ENCODE data around the gene KAT8. TPM values are rescaled to one million over a fixed set of nuclear protein-coding genes. Genes with fewer than 3 reads are reported as not detected.
A peak's percentile ranks its signal among the peaks of the same experiment; 100 is the strongest.

Gene KAT8
- total RNA-seq, 1 experiment from 2014 or later, result 66.6 TPM

DNA sequence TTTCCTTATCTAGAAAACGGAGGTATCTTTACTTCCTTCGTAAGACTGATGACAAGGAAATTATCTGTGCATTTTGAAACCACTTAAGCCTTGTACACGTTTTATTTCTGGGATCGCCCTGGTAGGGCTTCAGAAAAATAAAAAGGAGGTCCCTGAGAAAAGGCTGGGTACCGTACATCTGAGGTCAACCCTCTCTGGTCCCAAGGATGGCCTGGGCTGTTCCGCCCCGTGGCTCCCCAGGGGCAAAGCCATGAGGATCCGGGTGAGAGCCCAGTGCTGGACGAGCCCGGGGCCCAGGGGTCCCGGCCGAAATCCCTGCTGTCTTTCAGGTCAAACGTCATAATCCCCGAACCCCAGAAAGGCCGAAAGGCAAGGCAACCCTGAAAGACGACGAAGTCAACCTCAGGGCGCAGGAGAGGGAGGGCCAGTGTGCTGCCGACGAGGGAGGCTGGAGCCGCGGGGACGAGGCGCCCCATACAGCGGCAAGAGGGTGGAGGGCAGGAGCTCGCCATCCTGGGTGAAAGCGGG, 61.8 kb downstream of the KAT8 start:
- Mint-ChIP-seq H3K27ac (ENCODE audit: unreplicated experiment) (peak overlapping the region; percentile 97), H3K36me3 (ENCODE audit: insufficient read depth, unreplicated experiment) (peaks cover 53% of the 10 kb centered on the region), H3K27me3 (ENCODE audit: unreplicated experiment) (no peaks in the 10 kb centered on the region), H3K4me1 (ENCODE audit: low read depth, unreplicated experiment) (peaks cover 22% of the 10 kb centered on the region), H3K9me3 (ENCODE audit: low read depth, unreplicated experiment) (no peaks in the 10 kb centered on the region), H3K4me3 (ENCODE audit: low read depth, unreplicated experiment) (peak overlapping the region; percentile 82)
- TSS peak; percentile 91 for BruUV-seq (replicated peaks)
- no peak for DNase-seq
- intact Hi-C loops (cut with micrococcal nuclease; ENCODE audit: unreplicated experiment), result no loop called here
- TF ChIP-seq, protein P1, sequence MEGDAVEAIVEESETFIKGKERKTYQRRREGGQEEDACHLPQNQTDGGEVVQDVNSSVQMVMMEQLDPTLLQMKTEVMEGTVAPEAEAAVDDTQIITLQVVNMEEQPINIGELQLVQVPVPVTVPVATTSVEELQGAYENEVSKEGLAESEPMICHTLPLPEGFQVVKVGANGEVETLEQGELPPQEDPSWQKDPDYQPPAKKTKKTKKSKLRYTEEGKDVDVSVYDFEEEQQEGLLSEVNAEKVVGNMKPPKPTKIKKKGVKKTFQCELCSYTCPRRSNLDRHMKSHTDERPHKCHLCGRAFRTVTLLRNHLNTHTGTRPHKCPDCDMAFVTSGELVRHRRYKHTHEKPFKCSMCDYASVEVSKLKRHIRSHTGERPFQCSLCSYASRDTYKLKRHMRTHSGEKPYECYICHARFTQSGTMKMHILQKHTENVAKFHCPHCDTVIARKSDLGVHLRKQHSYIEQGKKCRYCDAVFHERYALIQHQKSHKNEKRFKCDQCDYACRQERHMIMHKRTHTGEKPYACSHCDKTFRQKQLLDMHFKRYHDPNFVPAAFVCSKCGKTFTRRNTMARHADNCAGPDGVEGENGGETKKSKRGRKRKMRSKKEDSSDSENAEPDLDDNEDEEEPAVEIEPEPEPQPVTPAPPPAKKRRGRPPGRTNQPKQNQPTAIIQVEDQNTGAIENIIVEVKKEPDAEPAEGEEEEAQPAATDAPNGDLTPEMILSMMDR (IDR thresholded peaks at IDR 0.05; ENCODE audit: unreplicated experiment), result no peak
- CTCF ChIA-PET, result interaction anchor here (1.0 to 1.7 kb wide), 5 partner anchors 25 to 194 kb away, joined by 3 to 9 read pairs (median 5); partner anchors contain the start of gene HSD3B7

DNA sequence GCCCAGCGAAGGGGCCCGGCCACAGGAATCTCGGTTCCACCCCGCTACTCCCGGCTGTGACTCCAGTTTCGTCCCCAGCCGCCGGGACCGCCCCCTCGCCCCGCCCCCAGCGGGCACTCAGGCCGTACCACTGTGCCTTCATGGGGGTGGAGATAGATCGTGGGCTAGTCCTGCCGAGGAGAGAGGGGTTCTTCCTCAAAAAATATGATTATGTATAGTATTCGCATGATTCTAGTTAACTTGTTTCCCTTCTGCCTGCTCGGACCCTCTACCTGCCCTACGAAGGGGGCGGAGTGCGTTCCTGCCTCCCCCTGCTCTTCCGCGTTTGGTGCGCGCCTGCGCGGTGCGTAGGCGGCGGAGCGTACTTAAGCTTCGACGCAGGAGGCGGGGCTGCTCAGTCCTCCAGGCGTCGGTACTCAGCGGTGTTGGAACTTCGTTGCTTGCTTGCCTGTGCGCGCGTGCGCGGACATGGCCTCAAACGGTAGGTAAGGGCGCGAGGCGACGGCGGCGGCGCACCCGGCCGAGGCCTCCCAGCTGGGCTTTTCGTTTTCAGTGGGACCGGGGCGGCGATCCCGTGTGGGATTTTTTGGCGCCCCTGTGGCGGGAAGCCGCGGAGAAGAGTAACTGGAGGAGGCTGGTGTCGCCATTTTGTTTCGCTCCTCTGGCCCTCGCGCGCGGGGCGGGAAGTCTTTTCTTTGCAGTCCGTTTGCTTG, 62.4 kb downstream of the KAT8 start, which contains the start of gene FUS:
TSS of gene FUS (plus strand) at position 393 of the 713 bp plus-strand sequence. CDS start at position 469, 76 bp downstream.
- intact Hi-C loops (cut with micrococcal nuclease; ENCODE audit: unreplicated experiment), result loop anchor here (10.0 kb wide), 1 partner anchor 205 kb away; no protein-coding TSS in a partner anchor
- peaks cover 59% of the 10 kb centered on the region for H3K36me3 Mint-ChIP-seq (ENCODE audit: insufficient read depth, unreplicated experiment)
- CTCF ChIA-PET, result interaction anchor here (0.5 to 1.7 kb wide), 10 partner anchors 22 to 275 kb away, joined by 3 to 9 read pairs (median 5); partner anchors contain the start of genes HSD3B7, KAT8 and PYCARD

More for the DNA sequence above, 62.4 kb downstream of the KAT8 start, which contains the start of gene FUS:
- DNase-seq, result peak; percentile 92
- Mint-ChIP-seq H3K27ac (ENCODE audit: unreplicated experiment) (peak within 1 kb of the TSS; percentile 97), H3K27me3 (ENCODE audit: unreplicated experiment) (no peaks in the 10 kb centered on the region), H3K9me3 (ENCODE audit: low read depth, unreplicated experiment) (no peaks in the 10 kb centered on the region), H3K4me1 (ENCODE audit: low read depth, unreplicated experiment) (peaks cover 28% of the 10 kb centered on the region), H3K4me3 (ENCODE audit: low read depth, unreplicated experiment) (peak within 1 kb of the TSS; percentile 82)
- no TSS peak for BruUV-seq (replicated peaks)
- TF ChIP-seq, protein P1 (IDR thresholded peaks at IDR 0.05; ENCODE audit: unreplicated experiment), result no peak

Other genes with a start within 250 kb of the KAT8 start
- 22.5 and 26.6 TPM in 2 replicates for gene BCL7C, start 223.6 kb upstream of the KAT8 start, total RNA-seq (2022)
- 1.9 and 2.3 TPM in 2 replicates for gene CTF1, start 221.1 kb upstream of the KAT8 start, total RNA-seq (2022)
- gene FBXL19, start 194.1 kb upstream of the KAT8 start, total RNA-seq (2022), result 43.2 and 45.7 TPM in 2 replicates
- 14.7 and 15.4 TPM in 2 replicates for gene ORAI3, start 168.6 kb upstream of the KAT8 start, total RNA-seq (2022)
- gene SETD1A, start 159.9 kb upstream of the KAT8 start, total RNA-seq (2022), result 28.8 and 30.5 TPM in 2 replicates
- 25.3 and 29.2 TPM in 2 replicates for gene HSD3B7, start 132.5 kb upstream of the KAT8 start, total RNA-seq (2022)
- 0.61 and 1.3 TPM in 2 replicates for gene STX1B, start 107.0 kb upstream of the KAT8 start, total RNA-seq (2022)
- 100 and 104 TPM in 2 replicates for gene STX4, start 84.1 kb upstream of the KAT8 start, total RNA-seq (2022)
- 12.5 and 13.0 TPM in 2 replicates for gene ZNF668, start 43.4 kb upstream of the KAT8 start, total RNA-seq (2022)
- 34.4 and 34.9 TPM in 2 replicates for gene ZNF646, start 43.2 kb upstream of the KAT8 start, total RNA-seq (2022)
- 4.6 and 7.0 TPM in 2 replicates for gene PRSS53, start 28.7 kb upstream of the KAT8 start, total RNA-seq (2022)
- gene VKORC1, start 22.9 kb upstream of the KAT8 start, total RNA-seq (2022), result 80.1 and 86.8 TPM in 2 replicates
- gene BCKDK, start 9.3 kb upstream of the KAT8 start, total RNA-seq (2022), result 49.3 and 52.0 TPM in 2 replicates
- 108 and 138 TPM in 2 replicates for gene PRSS8, start 18.1 kb downstream of the KAT8 start, total RNA-seq (2022)
- 1.6 TPM in 2 replicates for gene PRSS36, start 32.4 kb downstream of the KAT8 start, total RNA-seq (2022)
- 550 and 629 TPM in 2 replicates for gene FUS, start 62.5 kb downstream of the KAT8 start, total RNA-seq (2022)
- 24.3 and 30.9 TPM in 2 replicates for gene PYCARD, start 85.1 kb downstream of the KAT8 start, total RNA-seq (2022)
- not detected in 2 replicates for gene TRIM72, start 96.5 kb downstream of the KAT8 start, total RNA-seq (2022)
- gene PYDC1, start 99.5 kb downstream of the KAT8 start, total RNA-seq (2022), result not detected in 2 replicates
- gene ITGAM, start 142.3 kb downstream of the KAT8 start, total RNA-seq (2022), result 2.1 and 3.1 TPM in 2 replicates
- 1.6 and 3.9 TPM in 2 replicates for gene ITGAX, start 237.5 kb downstream of the KAT8 start, total RNA-seq (2022)

Measured in Calu3 (cell line).